Coronary artery (tissue), 2 donors: ENCODE data around the gene TTC33.

Experiments
- DNase-seq: peaks from one replicate; pipeline ENCODE4 v3.0.0-alpha.2; 2017; ENCODE audit warnings: low spot score
- H3K27ac ChIP-seq, 2 donors: fragments of 200-600 bp; sonication (generic); one replicate each; pipeline ENCODE4 v1.5.1; 2016 to 2019
- H3K4me3 ChIP-seq: fragments of 200-600 bp; sonication (generic); 2 replicates; pipeline ENCODE4 v1.5.1; 2016; ENCODE audit warnings: mild to moderate bottlenecking, moderate library complexity
- TF ChIP-seq, protein P1 (sequence below): fragments of 200-600 bp; sonication (generic); IDR thresholded peaks from one replicate; pipeline ENCODE4 v1.5.1; 2019; ENCODE audit warnings: antibody characterized with exemption

Gene TTC33

DNA sequence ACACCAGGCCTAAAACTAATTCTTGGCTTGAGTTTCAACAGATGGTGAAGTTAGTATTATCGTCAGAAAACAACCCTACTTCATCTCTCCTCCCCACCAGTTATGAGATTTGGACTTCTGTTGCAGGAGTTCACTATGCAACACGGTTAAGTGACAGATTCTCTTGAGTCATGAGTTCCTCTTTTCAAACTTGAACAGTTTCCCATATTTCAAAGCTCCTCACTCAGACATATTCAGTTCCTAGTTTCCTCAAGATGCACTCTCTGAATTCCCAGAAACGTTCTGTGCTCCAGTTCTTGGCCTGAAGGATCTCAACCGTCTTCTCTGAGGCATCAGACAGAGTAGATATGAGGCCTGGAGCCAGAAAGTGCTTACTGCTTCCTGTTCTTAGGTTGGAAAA lies 83.3 kb downstream of the TTC33 start:
- Histone ChIP-seq H3K4me3 (no peak overlapping the region), H3K27ac (peak overlapping the region in 1 of 2 donors; percentile 21)
- no peak for DNase-seq
- TF ChIP-seq, protein P1, sequence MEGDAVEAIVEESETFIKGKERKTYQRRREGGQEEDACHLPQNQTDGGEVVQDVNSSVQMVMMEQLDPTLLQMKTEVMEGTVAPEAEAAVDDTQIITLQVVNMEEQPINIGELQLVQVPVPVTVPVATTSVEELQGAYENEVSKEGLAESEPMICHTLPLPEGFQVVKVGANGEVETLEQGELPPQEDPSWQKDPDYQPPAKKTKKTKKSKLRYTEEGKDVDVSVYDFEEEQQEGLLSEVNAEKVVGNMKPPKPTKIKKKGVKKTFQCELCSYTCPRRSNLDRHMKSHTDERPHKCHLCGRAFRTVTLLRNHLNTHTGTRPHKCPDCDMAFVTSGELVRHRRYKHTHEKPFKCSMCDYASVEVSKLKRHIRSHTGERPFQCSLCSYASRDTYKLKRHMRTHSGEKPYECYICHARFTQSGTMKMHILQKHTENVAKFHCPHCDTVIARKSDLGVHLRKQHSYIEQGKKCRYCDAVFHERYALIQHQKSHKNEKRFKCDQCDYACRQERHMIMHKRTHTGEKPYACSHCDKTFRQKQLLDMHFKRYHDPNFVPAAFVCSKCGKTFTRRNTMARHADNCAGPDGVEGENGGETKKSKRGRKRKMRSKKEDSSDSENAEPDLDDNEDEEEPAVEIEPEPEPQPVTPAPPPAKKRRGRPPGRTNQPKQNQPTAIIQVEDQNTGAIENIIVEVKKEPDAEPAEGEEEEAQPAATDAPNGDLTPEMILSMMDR = no peak

DNA sequence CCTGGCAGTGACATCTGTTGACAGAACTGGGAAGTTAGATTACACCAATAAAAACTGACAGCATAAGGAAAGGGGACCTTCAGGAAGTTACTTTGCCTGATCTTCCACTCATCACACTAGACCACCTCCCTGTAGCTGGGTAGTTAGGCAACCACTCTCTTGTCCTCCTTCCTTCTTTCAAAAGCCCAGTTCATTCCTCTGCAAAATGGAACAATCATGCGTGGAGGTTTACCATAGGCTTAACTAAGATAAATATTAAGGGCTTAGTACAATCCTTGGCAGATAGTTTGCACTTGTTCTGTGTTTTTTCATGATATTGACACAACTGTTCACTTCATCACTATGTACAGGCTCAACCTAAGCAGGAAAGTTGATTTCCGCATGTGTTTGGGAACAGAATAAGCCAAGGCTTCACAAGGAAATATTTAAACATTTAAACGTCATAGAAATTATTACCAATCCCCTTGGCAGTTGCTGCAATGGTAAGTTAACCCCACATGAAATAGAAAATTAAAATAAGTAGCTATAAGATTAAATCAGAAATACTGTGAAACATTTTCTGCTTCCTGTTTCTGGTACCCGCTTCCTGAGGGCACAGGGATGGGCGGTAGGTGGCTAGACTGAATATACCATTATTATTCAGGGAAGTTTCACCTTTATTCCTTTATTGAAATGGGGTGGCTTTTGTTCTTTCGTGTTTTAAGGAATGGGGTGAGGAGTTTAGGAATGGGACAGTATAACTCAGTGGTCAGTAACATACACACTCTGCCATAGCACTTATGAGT lies 86.0 kb downstream of the TTC33 start:
- no peak for DNase-seq
- TF ChIP-seq, protein P1 = no peak
- H3K4me3 ChIP-seq = no peak overlapping the region
- H3K27ac ChIP-seq = no peak overlapping the region

DNA sequence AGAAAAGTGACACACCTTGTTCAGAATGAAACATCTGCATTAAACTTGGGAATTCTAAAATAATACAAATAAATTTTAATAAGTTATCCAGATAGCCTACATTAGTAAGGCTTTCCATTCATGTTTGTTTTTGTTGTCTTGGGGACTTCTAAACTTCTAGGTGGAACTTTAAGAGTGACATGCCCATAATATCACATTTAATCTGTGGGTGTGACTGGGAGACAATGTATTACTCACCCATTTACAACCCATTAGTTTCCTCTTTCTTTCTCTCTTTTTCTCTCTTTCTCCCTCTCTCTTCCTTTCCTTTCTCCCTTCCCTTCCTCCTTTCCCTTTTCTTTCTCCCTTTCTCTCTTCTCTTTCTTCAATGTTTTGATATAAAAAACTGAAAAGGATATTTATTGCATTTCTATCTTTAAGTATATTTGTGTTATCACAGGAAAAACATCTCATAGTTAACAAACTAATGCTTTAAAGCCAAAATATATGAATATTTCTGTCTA lies 88.5 kb downstream of the TTC33 start:
- TF ChIP-seq, protein P1 = no peak
- no peak overlapping the region for H3K27ac ChIP-seq
- DNase-seq = no peak
- H3K4me3 ChIP-seq = no peak overlapping the region

DNA sequence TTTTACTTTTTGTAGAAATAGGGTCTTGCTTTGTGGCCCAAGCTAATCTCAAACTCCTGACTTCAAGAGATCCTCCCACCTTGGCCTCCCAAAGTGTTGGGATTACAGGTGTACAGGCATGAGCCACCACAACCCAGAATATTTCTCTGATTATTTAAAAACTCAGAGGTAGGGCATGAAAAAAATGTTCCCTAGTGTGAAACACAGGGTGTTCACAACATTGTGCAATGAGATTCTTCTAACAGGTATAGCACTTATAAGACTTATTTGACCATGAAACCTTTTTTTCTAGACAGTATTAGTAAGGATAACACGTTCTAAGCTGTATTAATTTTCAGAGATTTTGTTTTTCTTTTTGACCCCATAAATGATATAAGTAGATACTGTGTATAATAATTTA lies 89.1 kb downstream of the TTC33 start:
- TF ChIP-seq, protein P1 = no peak
- DNase-seq = no peak
- Histone ChIP-seq H3K27ac (no peak overlapping the region), H3K4me3 (no peak overlapping the region)

DNA sequence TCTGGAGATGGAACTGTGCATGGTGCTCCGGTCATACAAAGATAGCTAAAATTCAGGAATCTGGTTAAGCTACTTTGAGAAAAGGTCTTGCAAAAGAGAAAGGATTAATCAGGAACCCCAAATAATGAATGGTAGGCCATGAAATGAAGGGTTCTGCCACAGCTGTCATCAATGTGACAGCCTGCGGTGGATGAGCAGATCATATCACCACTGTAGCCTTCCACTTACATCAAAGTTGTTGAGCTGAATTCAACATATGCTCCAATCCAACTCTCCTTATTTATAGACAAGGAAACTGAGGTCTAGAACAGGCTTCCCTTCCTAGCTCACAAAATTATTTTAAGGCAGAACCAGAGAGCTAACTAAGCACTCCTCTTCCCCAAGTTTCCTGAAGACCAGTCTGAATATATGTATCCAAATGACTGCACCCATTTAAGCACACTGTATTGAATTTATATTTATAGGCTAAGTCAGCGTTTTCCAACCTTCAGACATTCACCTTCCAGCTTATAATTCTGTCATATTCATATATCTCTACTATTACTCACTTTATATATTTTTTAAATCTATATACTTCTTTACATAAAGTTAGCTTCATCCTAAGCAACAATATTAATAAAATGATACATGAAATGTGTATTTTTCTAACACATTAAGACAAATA lies 90.0 kb downstream of the TTC33 start:
- H3K27ac ChIP-seq = no peak overlapping the region
- no peak overlapping the region for H3K4me3 ChIP-seq
- no peak for DNase-seq
- TF ChIP-seq, protein P1 = no peak

DNA sequence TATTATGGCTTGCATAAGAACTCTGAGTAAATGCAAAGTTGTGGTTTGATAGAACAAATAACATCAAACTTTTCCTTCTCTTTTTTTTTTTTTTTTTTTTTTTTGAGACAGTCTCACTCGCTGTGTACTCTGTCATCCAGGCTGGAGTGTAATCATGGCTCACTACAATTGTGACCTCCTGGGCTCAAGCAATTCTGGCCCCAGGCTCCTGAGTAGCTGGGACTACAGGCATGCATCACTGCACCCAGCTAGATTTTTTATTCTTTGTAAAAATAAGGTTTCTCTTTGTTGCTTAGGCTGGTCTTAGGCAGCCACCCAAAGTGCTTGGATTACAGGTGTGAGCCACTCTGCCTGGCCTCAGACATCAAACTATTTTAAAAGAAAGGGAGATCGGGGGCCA lies 95.0 kb downstream of the TTC33 start:
- DNase-seq = no peak
- H3K4me3 ChIP-seq = no peak overlapping the region
- TF ChIP-seq, protein P1 = no peak
- H3K27ac ChIP-seq = no peak overlapping the region
